ENCODE results near the gene MAGI2.
A peak's percentile ranks its signal among the peaks of the same experiment; 100 is the strongest.

The MAGI2 gene

DNA sequence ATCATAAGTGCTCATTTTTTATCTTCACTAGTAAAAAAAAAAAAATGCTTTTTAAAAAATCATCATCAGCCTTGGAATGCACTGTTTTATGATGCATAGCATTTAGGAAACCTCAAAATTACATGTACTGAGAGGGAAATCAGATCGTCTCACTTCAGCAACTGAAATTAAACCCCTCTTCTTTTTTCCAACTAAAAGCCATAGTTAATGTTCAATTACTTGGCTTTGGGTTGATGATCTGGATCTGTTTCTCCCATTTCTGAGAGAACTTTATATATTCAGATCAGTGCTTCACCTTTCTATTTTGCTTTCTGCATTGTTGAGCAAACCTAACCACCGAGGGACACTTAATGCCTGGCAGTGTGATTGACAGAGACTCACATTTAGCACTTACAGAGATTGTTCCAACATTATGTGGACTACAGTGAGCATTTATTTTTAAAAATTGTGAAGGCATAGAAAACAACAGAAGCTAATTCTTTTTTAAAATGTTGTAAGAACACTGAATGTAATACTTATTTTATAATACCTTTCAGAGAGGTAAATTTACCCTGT, 976.5 kb downstream of the MAGI2 start:
- TF ChIP-seq ZNF8 (CRISPR knock-in tag; IDR thresholded peaks at IDR 0.05) = no peak
- TF ChIP-seq PPARA (CRISPR knock-in tag; IDR thresholded peaks at IDR 0.05; ENCODE audit: borderline replicate concordance) = no peak
- no peak for TF ChIP-seq BACH2 (CRISPR knock-in tag; IDR thresholded peaks at IDR 0.05; ENCODE audit: borderline replicate concordance)
- no peak for TF ChIP-seq SNAI2 (CRISPR knock-in tag; IDR thresholded peaks at IDR 0.05)
- no peak for TF ChIP-seq TCF4 (CRISPR knock-in tag; IDR thresholded peaks at IDR 0.05; ENCODE audit: borderline replicate concordance)
- TF ChIP-seq TOX (CRISPR knock-in tag; IDR thresholded peaks at IDR 0.05; ENCODE audit: borderline replicate concordance) = no peak
- no peak for TF ChIP-seq OSR1 (CRISPR knock-in tag; IDR thresholded peaks at IDR 0.05)
- no peak for TF ChIP-seq GLIS3 (CRISPR knock-in tag; IDR thresholded peaks at IDR 0.05)
- TF ChIP-seq ZC3H10 (CRISPR knock-in tag; IDR thresholded peaks at IDR 0.05) = no peak
- no peak for TF ChIP-seq ZNF70 (CRISPR knock-in tag; IDR thresholded peaks at IDR 0.05)
- TF ChIP-seq ESRRG (CRISPR knock-in tag; IDR thresholded peaks at IDR 0.05) = no peak
- TF ChIP-seq, protein P1, sequence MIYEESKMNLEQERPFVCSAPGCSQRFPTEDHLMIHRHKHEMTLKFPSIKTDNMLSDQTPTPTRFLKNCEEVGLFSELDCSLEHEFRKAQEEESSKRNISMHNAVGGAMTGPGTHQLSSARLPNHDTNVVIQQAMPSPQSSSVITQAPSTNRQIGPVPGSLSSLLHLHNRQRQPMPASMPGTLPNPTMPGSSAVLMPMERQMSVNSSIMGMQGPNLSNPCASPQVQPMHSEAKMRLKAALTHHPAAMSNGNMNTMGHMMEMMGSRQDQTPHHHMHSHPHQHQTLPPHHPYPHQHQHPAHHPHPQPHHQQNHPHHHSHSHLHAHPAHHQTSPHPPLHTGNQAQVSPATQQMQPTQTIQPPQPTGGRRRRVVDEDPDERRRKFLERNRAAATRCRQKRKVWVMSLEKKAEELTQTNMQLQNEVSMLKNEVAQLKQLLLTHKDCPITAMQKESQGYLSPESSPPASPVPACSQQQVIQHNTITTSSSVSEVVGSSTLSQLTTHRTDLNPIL (CRISPR knock-in tag; IDR thresholded peaks at IDR 0.05; ENCODE audit: low read depth) = no peak
- no peak for TF ChIP-seq CSDC2 (CRISPR knock-in tag; IDR thresholded peaks at IDR 0.05)
- no peak for ATAC-seq

DNA sequence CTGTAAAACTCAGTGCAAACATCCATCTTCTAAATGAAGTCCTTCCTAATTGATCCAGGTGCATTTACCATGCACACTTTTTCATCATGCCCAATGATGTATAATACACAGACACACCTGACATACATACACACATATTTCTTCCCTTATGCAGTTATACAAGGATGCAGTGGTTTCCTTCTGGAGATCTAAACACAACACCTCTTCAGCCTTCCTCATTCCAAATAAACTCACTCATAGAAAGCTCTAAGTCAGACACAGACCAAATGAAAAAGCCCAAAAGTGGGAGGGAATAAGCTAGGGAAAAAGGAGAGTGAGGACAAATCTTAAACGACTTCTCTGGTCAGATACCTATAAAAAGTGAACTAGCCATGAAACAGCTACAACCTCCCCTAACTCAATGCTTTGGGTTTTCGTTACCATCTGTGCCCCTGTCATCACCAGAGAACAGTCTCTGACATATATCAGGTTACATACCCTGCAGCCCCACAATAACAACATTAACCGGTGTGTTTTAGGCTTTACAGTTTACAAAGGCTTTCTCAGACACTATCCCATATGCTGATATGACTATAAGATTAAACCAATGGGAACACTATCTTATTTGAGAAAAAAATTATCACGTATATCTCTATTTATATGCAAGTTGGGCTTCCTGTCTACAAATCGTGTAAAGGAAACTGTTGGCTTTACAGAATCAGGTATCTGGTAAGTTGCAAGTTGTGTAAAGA, 979.7 kb downstream of the MAGI2 start:
- TF ChIP-seq ZFP30 (CRISPR knock-in tag; IDR thresholded peaks at IDR 0.05) = no peak
- no peak for TF ChIP-seq ESRRG (CRISPR knock-in tag; IDR thresholded peaks at IDR 0.05)
- TF ChIP-seq, protein P2, sequence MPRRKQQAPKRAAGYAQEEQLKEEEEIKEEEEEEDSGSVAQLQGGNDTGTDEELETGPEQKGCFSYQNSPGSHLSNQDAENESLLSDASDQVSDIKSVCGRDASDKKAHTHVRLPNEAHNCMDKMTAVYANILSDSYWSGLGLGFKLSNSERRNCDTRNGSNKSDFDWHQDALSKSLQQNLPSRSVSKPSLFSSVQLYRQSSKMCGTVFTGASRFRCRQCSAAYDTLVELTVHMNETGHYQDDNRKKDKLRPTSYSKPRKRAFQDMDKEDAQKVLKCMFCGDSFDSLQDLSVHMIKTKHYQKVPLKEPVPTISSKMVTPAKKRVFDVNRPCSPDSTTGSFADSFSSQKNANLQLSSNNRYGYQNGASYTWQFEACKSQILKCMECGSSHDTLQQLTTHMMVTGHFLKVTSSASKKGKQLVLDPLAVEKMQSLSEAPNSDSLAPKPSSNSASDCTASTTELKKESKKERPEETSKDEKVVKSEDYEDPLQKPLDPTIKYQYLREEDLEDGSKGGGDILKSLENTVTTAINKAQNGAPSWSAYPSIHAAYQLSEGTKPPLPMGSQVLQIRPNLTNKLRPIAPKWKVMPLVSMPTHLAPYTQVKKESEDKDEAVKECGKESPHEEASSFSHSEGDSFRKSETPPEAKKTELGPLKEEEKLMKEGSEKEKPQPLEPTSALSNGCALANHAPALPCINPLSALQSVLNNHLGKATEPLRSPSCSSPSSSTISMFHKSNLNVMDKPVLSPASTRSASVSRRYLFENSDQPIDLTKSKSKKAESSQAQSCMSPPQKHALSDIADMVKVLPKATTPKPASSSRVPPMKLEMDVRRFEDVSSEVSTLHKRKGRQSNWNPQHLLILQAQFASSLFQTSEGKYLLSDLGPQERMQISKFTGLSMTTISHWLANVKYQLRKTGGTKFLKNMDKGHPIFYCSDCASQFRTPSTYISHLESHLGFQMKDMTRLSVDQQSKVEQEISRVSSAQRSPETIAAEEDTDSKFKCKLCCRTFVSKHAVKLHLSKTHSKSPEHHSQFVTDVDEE (CRISPR knock-in tag; IDR thresholded peaks at IDR 0.05) = 0 out of 2 replicates have a peak, but pooled peaks have one; percentile 31
- no peak for TF ChIP-seq ZNF70 (CRISPR knock-in tag; IDR thresholded peaks at IDR 0.05)
- no peak for TF ChIP-seq PPARA (CRISPR knock-in tag; IDR thresholded peaks at IDR 0.05; ENCODE audit: borderline replicate concordance)
- TF ChIP-seq TCF4 (CRISPR knock-in tag; IDR thresholded peaks at IDR 0.05; ENCODE audit: borderline replicate concordance) = peak; percentile 14; the same call in 1 of the 2 replicates
- ATAC-seq = peak; percentile 40

DNA sequence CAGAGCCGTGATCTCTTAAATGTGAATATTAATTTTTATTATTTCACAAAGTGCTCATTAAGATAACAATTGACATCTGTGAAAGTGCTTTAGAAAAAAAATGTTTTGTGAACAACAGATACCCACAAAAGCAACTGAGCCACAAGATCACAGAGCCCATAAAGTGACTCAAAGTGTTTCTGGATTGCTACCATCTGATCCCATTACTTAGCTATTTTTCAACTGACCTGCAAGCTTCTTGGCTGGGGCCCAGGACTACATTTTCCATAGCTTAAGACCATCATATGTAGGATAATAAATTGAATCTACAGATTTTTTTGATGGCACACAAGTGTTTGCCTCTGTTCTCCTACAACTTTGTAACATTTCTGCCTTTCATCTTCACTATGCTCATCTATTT, 980.4 kb downstream of the MAGI2 start:
- peak; percentile 63 for ATAC-seq
- TF ChIP-seq GLIS3 (CRISPR knock-in tag; IDR thresholded peaks at IDR 0.05) (no peak), ZNF565 (CRISPR knock-in tag; conservative IDR thresholded peaks at IDR 0.05; ENCODE audit: low read depth) (no peak), ZFP30 (CRISPR knock-in tag; IDR thresholded peaks at IDR 0.05) (no peak), ZFP3 (CRISPR knock-in tag; IDR thresholded peaks at IDR 0.05) (no peak), SNAI2 (CRISPR knock-in tag; IDR thresholded peaks at IDR 0.05) (no peak), ZNF70 (CRISPR knock-in tag; IDR thresholded peaks at IDR 0.05) (no peak), OSR1 (CRISPR knock-in tag; IDR thresholded peaks at IDR 0.05) (no peak)
- TF ChIP-seq, protein P3, sequence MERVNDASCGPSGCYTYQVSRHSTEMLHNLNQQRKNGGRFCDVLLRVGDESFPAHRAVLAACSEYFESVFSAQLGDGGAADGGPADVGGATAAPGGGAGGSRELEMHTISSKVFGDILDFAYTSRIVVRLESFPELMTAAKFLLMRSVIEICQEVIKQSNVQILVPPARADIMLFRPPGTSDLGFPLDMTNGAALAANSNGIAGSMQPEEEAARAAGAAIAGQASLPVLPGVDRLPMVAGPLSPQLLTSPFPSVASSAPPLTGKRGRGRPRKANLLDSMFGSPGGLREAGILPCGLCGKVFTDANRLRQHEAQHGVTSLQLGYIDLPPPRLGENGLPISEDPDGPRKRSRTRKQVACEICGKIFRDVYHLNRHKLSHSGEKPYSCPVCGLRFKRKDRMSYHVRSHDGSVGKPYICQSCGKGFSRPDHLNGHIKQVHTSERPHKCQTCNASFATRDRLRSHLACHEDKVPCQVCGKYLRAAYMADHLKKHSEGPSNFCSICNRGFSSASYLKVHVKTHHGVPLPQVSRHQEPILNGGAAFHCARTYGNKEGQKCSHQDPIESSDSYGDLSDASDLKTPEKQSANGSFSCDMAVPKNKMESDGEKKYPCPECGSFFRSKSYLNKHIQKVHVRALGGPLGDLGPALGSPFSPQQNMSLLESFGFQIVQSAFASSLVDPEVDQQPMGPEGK (CRISPR knock-in tag; IDR thresholded peaks at IDR 0.05; ENCODE audit: borderline replicate concordance) = no peak
- TF ChIP-seq, protein P4, sequence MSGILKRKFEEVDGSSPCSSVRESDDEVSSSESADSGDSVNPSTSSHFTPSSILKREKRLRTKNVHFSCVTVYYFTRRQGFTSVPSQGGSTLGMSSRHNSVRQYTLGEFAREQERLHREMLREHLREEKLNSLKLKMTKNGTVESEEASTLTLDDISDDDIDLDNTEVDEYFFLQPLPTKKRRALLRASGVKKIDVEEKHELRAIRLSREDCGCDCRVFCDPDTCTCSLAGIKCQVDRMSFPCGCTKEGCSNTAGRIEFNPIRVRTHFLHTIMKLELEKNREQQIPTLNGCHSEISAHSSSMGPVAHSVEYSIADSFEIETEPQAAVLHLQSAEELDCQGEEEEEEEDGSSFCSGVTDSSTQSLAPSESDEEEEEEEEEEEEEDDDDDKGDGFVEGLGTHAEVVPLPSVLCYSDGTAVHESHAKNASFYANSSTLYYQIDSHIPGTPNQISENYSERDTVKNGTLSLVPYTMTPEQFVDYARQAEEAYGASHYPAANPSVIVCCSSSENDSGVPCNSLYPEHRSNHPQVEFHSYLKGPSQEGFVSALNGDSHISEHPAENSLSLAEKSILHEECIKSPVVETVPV (CRISPR knock-in tag; IDR thresholded peaks at IDR 0.05) = no peak

DNA sequence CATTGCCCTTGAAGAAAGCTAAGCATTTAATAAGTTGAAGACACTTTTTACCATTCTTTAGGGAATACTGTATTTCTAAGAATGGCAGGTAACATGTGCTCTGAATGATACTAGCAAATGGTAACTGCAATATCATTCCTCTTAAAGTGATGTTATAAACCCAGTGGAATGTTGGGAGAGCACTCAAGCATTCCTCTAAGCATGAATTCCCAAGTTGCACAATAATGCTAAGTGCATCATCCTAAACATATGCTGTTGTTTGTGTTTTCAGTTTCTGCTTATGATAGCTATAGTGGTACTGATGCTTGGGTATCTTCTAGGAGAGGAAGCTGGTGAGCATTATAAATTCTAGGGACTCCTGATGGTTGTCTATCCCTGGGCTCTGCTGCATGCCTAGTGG, 980.9 kb downstream of the MAGI2 start:
- TF ChIP-seq ISL1 (CRISPR knock-in tag; IDR thresholded peaks at IDR 0.05) (peak; percentile 74), ZNF565 (CRISPR knock-in tag; conservative IDR thresholded peaks at IDR 0.05; ENCODE audit: low read depth) (no peak)
- ATAC-seq = peak; percentile 84

All from SK-N-SH treated with all-trans-retinoic acid at 6 μM for 48 hours (cell line).